Measurements from ENCODE around the gene ERBB4.

GRCh38 chr2:211688196-211688595 is 850.4 kb downstream of the ERBB4 start:
- TF ChIP-seq CTCF (IDR thresholded peaks at IDR 0.05; ENCODE audit: low read depth, low read length, poor library complexity, severe bottlenecking) (no peak), EZH2phosphoT487 (IDR thresholded peaks at IDR 0.05; ENCODE audit: borderline replicate concordance, low read length) (no peak)

All from DOHH2 (cell line).